HEK293 (cell line): ENCODE measurements around the gene DHX16.

ENCODE experiments used
- BCL11B ChIP-seq: fragments of 450-650 bp; formaldehyde crosslinking; IDR thresholded peaks from 2 replicates; pipeline ENCODE4 v1.5.1; 2016; ENCODE audit warnings: low read depth, missing biosample characterization, missing genetic modification characterization
- GLIS1 ChIP-seq: fragments of 450-650 bp; formaldehyde crosslinking; IDR thresholded peaks from 2 replicates; pipeline ENCODE4 v1.5.1; 2016; ENCODE audit warnings: missing biosample characterization, missing genetic modification characterization
- GLIS2 ChIP-seq: fragments of 450-650 bp; formaldehyde crosslinking; IDR thresholded peaks from 2 replicates; pipeline ENCODE4 v1.5.1; 2016; ENCODE audit warnings: missing biosample characterization, missing genetic modification characterization
- HOXA7 ChIP-seq: sonication (generic); formaldehyde crosslinking; IDR thresholded peaks from 2 replicates; pipeline ENCODE4 v1.8.1; 2022; ENCODE audit warnings: missing genetic modification reagents, borderline replicate concordance
- KLF9 ChIP-seq: fragments of 450-650 bp; formaldehyde crosslinking; IDR thresholded peaks from 2 replicates; pipeline ENCODE4 v1.5.1; 2016; ENCODE audit warnings: missing biosample characterization, missing genetic modification characterization, low read depth
- MYNN ChIP-seq: fragments of 450-650 bp; formaldehyde crosslinking; IDR thresholded peaks from 2 replicates; pipeline ENCODE4 v1.5.1; 2016; ENCODE audit warnings: missing biosample characterization, missing genetic modification characterization, borderline replicate concordance
- OVOL3 ChIP-seq: fragments of 450-650 bp; formaldehyde crosslinking; IDR thresholded peaks from 2 replicates; pipeline ENCODE4 v1.5.1; 2016; ENCODE audit warnings: missing biosample characterization, missing genetic modification characterization
- PRDM10 ChIP-seq: fragments of 450-650 bp; formaldehyde crosslinking; IDR thresholded peaks from 2 replicates; pipeline ENCODE4 v1.5.1; 2016; ENCODE audit warnings: missing biosample characterization, missing genetic modification characterization
- PRDM2 ChIP-seq: fragments of 450-650 bp; formaldehyde crosslinking; IDR thresholded peaks from 2 replicates; pipeline ENCODE4 v1.5.1; 2016; ENCODE audit warnings: missing biosample characterization, missing genetic modification characterization, borderline replicate concordance
- SP7 ChIP-seq: fragments of 450-650 bp; formaldehyde crosslinking; IDR thresholded peaks from 2 replicates; pipeline ENCODE4 v1.5.1; 2016; ENCODE audit warnings: missing biosample characterization, missing genetic modification characterization
- WT1 ChIP-seq: fragments of 450-650 bp; formaldehyde crosslinking; IDR thresholded peaks from 2 replicates; pipeline ENCODE4 v1.5.1; 2016; ENCODE audit warnings: missing biosample characterization, missing genetic modification characterization
- ZBTB7A ChIP-seq: fragments of 450-650 bp; formaldehyde crosslinking; IDR thresholded peaks from 2 replicates; pipeline ENCODE4 v1.5.1; 2016; ENCODE audit warnings: low read depth, missing biosample characterization, missing genetic modification characterization
- ZEB2 ChIP-seq: fragments of 450-650 bp; formaldehyde crosslinking; IDR thresholded peaks from 2 replicates; pipeline ENCODE4 v1.5.1; 2016; ENCODE audit warnings: missing biosample characterization, missing genetic modification characterization
- ZNF10 ChIP-seq: fragments of 450-650 bp; formaldehyde crosslinking; IDR thresholded peaks from 2 replicates; pipeline ENCODE4 v1.5.1; 2017; ENCODE audit warnings: missing biosample characterization, missing genetic modification characterization
- ZNF341 ChIP-seq: fragments of 450-650 bp; formaldehyde crosslinking; IDR thresholded peaks from 2 replicates; pipeline ENCODE4; 2016; ENCODE audit warnings: low read depth, missing biosample characterization, missing genetic modification characterization
- ZNF501 ChIP-seq: fragments of 450-650 bp; formaldehyde crosslinking; IDR thresholded peaks from 2 replicates; pipeline ENCODE4 v1.5.1; 2016; ENCODE audit warnings: missing biosample characterization, missing genetic modification characterization
- ZNF670 ChIP-seq: fragments of 450-650 bp; formaldehyde crosslinking; IDR thresholded peaks from 2 replicates; pipeline ENCODE4 v1.5.1; 2016; ENCODE audit warnings: missing biosample characterization, missing genetic modification characterization, low read depth
- ZNF843 ChIP-seq: fragments of 450-650 bp; formaldehyde crosslinking; IDR thresholded peaks from 2 replicates; pipeline ENCODE4 v1.5.1; 2016; ENCODE audit warnings: missing biosample characterization, missing genetic modification characterization
- ZSCAN30 ChIP-seq: fragments of 450-650 bp; IDR thresholded peaks from 2 replicates; pipeline ENCODE4 v1.5.1; 2018; ENCODE audit warnings: missing biosample characterization, mild to moderate bottlenecking, missing genetic modification characterization, moderate library complexity
- ZSCAN5A ChIP-seq: fragments of 450-650 bp; formaldehyde crosslinking; IDR thresholded peaks from 2 replicates; pipeline ENCODE4 v1.5.1; 2016; ENCODE audit warnings: missing biosample characterization, missing genetic modification characterization
- ZXDB ChIP-seq: fragments of 450-650 bp; formaldehyde crosslinking; IDR thresholded peaks from 2 replicates; pipeline ENCODE4 v1.5.1; 2016; ENCODE audit warnings: missing biosample characterization, missing genetic modification characterization
- TF ChIP-seq, protein P1 (sequence below): fragments of 450-650 bp; formaldehyde crosslinking; IDR thresholded peaks from 2 replicates; pipeline ENCODE4 v1.5.1; 2016; ENCODE audit warnings: missing biosample characterization, missing genetic modification characterization

DHX16 gene

GRCh38 chr6:30626484-30627366, 46.1 kb downstream of the DHX16 start, which contains the start of gene ATAT1 (continued):
- no peak for TF ChIP-seq PRDM2
- 0 out of 2 replicates have a peak, but pooled peaks have one; percentile 19 for TF ChIP-seq PRDM10 (tag by site-specific recombination)
- TF ChIP-seq ZEB2 (tag by site-specific recombination): peak; percentile 68
- no peak for TF ChIP-seq OVOL3 (tag by site-specific recombination)
- TF ChIP-seq BCL11B (tag by site-specific recombination): peak; percentile 90
- TF ChIP-seq ZSCAN30 (tag by site-specific recombination): peak; percentile 72; the same call in 1 of the 2 replicates
- peak; percentile 97 for TF ChIP-seq KLF9 (tag by site-specific recombination)
- TF ChIP-seq ZNF670 (tag by site-specific recombination): no peak
- TF ChIP-seq ZBTB7A (tag by site-specific recombination): 0 out of 2 replicates have a peak, but pooled peaks have one; percentile 15
- peak; percentile 71 for TF ChIP-seq SP7
- TF ChIP-seq HOXA7: no peak
- TF ChIP-seq ZNF10 (tag by site-specific recombination): 0 out of 2 replicates have a peak, but pooled peaks have one; percentile 46
- TF ChIP-seq MYNN: 0 out of 2 replicates have a peak, but pooled peaks have one; percentile 4
- peak; percentile 38; the same call in 1 of the 2 replicates for TF ChIP-seq GLIS1 (tag by site-specific recombination)
- TF ChIP-seq GLIS2 (tag by site-specific recombination): peak; percentile 97
- peak; percentile 74; the same call in 1 of the 2 replicates for TF ChIP-seq ZNF501
- TF ChIP-seq WT1 (tag by site-specific recombination): peak; percentile 60
- peak; percentile 90 for TF ChIP-seq ZNF341 (tag by site-specific recombination)
- peak; percentile 50; the same call in 1 of the 2 replicates for TF ChIP-seq ZNF843 (tag by site-specific recombination)
- peak; percentile 90 for TF ChIP-seq ZXDB (tag by site-specific recombination)
- TF ChIP-seq, protein P1, sequence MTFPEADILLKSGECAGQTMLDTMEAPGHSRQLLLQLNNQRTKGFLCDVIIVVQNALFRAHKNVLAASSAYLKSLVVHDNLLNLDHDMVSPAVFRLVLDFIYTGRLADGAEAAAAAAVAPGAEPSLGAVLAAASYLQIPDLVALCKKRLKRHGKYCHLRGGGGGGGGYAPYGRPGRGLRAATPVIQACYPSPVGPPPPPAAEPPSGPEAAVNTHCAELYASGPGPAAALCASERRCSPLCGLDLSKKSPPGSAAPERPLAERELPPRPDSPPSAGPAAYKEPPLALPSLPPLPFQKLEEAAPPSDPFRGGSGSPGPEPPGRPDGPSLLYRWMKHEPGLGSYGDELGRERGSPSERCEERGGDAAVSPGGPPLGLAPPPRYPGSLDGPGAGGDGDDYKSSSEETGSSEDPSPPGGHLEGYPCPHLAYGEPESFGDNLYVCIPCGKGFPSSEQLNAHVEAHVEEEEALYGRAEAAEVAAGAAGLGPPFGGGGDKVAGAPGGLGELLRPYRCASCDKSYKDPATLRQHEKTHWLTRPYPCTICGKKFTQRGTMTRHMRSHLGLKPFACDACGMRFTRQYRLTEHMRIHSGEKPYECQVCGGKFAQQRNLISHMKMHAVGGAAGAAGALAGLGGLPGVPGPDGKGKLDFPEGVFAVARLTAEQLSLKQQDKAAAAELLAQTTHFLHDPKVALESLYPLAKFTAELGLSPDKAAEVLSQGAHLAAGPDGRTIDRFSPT (tag by site-specific recombination): peak; percentile 91
- no peak for TF ChIP-seq ZSCAN5A
